Stomach (tissue), 9 donors: ENCODE measurements around the gene GBP2. TPM values are rescaled to one million over a fixed set of nuclear protein-coding genes. Genes with fewer than 3 reads are reported as not detected.

Source experiments
- DNase-seq, 2 donors: peaks; one replicate each; pipeline versions ENCODE4 v3.0.0 to v3.0.0-alpha.2; 2013 to 2019
- H3K27ac ChIP-seq, 5 donors: fragments of 200-600 bp in 4 of 5; sonication (generic) in 4 of 5; one replicate each; pipeline ENCODE4 v1.5.1; 2013 to 2019; ENCODE audit warnings: mild to moderate bottlenecking in 1 of 5, moderate library complexity in 1 of 5
- H3K27me3 ChIP-seq, 3 donors: fragments of 200-600 bp; sonication (generic); one replicate each; pipeline ENCODE4 v1.5.1; 2017 to 2019; ENCODE audit warnings: mixed run types in 1 of 3
- H3K36me3 ChIP-seq, 4 donors: fragments of 200-600 bp; sonication (generic); 1 replicate in 3 of 4; 2 replicates in 1 of 4; pipeline ENCODE4 v1.5.1; 2016 to 2019
- H3K4me1 ChIP-seq, 4 donors: fragments of 200-600 bp; sonication (generic); one replicate each; pipeline ENCODE4 v1.5.1; 2016 to 2019
- H3K4me3 ChIP-seq, 4 donors: fragments of 200-600 bp; sonication (generic) in 3 of 4; one replicate each; pipeline ENCODE4 v1.5.1; 2016 to 2019; ENCODE audit warnings: mild to moderate bottlenecking in 1 of 4
- H3K9me3 ChIP-seq, 4 donors: fragments of 200-600 bp; sonication (generic); one replicate each; pipeline ENCODE4 v1.5.1; 2016 to 2019
- CTCF ChIP-seq, 7 experiments: fragments of 450-650 bp in 4 of 7; fragments of 200-600 bp in 3 of 7; sonication (generic) in 3 of 7; IDR thresholded peaks; one replicate each; pipeline ENCODE4 v1.5.1; 2016 to 2019; ENCODE audit warnings: antibody characterized with exemption in 7 of 7, control low read depth in 2 of 7, mild to moderate bottlenecking in 1 of 7
- EP300 ChIP-seq: sonication (generic); formaldehyde crosslinking; IDR thresholded peaks from one replicate; pipeline ENCODE4 v1.6.1; 2017; ENCODE audit warnings: antibody characterized with exemption
- POLR2A ChIP-seq, 4 donors: fragments of 450-650 bp; IDR thresholded peaks; one replicate each; pipeline ENCODE4 v1.6.1; 2016; ENCODE audit warnings: antibody characterized with exemption in 4 of 4, control low read depth in 2 of 4, mild to moderate bottlenecking in 1 of 4, moderate library complexity in 1 of 4
- POLR2AphosphoS5 ChIP-seq, 3 donors: sonication (generic); formaldehyde crosslinking; IDR thresholded peaks; one replicate each; pipeline ENCODE4 v1.6.1; 2016; ENCODE audit warnings: antibody characterized with exemption in 3 of 3
- WGBS, 5 donors: extraction: QIAGEN DNeasy Blood & Tissue Kit in 3 of 5; methylation state at CpG; one replicate each; pipeline versions ENCODE4 v1.1.5 to v1.1.7; 2013 to 2018; 5-methylcytosine and 5-hydroxymethylcytosine counted together
- intact Hi-C: fragments of 100-400 bp; cut with DNase I; formaldehyde crosslinking; loops from one replicate; pipeline ENCODE4 v1.15.1; 2023; ENCODE audit warnings: low total_unique reads
- polyA plus RNA-seq, 3 donors: library from polyadenylated mRNA; stranded (reverse); fragments of 200-250 nt; gene quantifications; one replicate each; pipeline ENCODE4 v1.2.3, GENCODE V29; 2013
- total RNA-seq, 5 donors: library from RNA; depleted of rRNA; stranded (reverse); fragments of >200 nt; gene quantifications; one replicate each; pipeline versions ENCODE4 v1.1.0 to v1.2.3, GENCODE V29; 2014 to 2016
- donor health status: healthy with polysubstance abuse.
- donor health status: Bipolar disorder and iron deficiency.
- donor health status: healthy.

The GBP2 gene
- total and polyA plus RNA-seq, 8 donors, result 21.0 to 119 (median 63.1) TPM

- no peaks in the 10 kb centered on the region for H3K27me3 ChIP-seq
- H3K9me3 ChIP-seq, result no peaks in the 10 kb centered on the region
- intact Hi-C loops, result no loop called here
- H3K36me3 ChIP-seq, result peaks cover 0 to 18% (median 4%) of the 10 kb centered on the region in 4 donors
- peak overlapping the region; percentile 70 to 94 (median 87) for H3K27ac ChIP-seq
- TF ChIP-seq POLR2A (IDR thresholded peaks at IDR 0.05) (no peak), POLR2AphosphoS5 (IDR thresholded peaks at IDR 0.05) (no peak), CTCF (IDR thresholded peaks at IDR 0.05) (no peak), EP300 (no peak)
- H3K4me3 ChIP-seq, result peak overlapping the region; percentile 45 to 60 (median 50)
- peaks cover 0 to 47% (median 17%) of the 10 kb centered on the region in 4 donors for H3K4me1 ChIP-seq
- no peak for DNase-seq
- WGBS, 5 donors, result 2 to 18% (median 5%) methylated on average over 4 of the region's 4 CpGs
These were observed 61.3 kb downstream of the GBP2 start for GRCh38 chr1:89064632-89065031.

- peak overlapping the region in 1 of 4 donors; percentile 60 for H3K4me3 ChIP-seq
- intact Hi-C loops, result no loop called here
These were observed 62.8 kb downstream of the GBP2 start for GRCh38 chr1:89063094-89063493.

GRCh38 chr1:89060091-89060490 lies 65.8 kb downstream of the GBP2 start:
- peaks cover 9 to 63% (median 48%) of the 10 kb centered on the region in 4 donors for H3K36me3 ChIP-seq
- 76 to 94% (median 86%) methylated on average over 5 of the region's 5 CpGs for WGBS, 5 donors
- H3K4me3 ChIP-seq, result no peak overlapping the region

More at GRCh38 chr1:89063094-89063493, 62.8 kb downstream of the GBP2 start:
- TF ChIP-seq EP300, result no peak
- no peak for TF ChIP-seq CTCF (IDR thresholded peaks at IDR 0.05)
- no peak for TF ChIP-seq POLR2A (IDR thresholded peaks at IDR 0.05)
- no peak for TF ChIP-seq POLR2AphosphoS5 (IDR thresholded peaks at IDR 0.05)
- Histone ChIP-seq H3K27ac (peak overlapping the region in 3 of 5 donors; percentile 87 to 94 (median 89)), H3K4me1 (peaks cover 0 to 47% (median 17%) of the 10 kb centered on the region in 4 donors), H3K27me3 (no peaks in the 10 kb centered on the region), H3K9me3 (no peaks in the 10 kb centered on the region), H3K36me3 (peaks cover 3 to 33% (median 18%) of the 10 kb centered on the region in 4 donors)
- 85 to 93% (median 88%) methylated on average over 3 of the region's 3 CpGs for WGBS, 5 donors
- DNase-seq, result no peak

More at GRCh38 chr1:89060091-89060490, 65.8 kb downstream of the GBP2 start:
- Histone ChIP-seq H3K27me3 (no peaks in the 10 kb centered on the region), H3K9me3 (no peaks in the 10 kb centered on the region), H3K4me1 (peaks cover 0 to 39% (median 17%) of the 10 kb centered on the region in 4 donors), H3K27ac (no peak overlapping the region)
- TF ChIP-seq POLR2A (IDR thresholded peaks at IDR 0.05) (no peak), POLR2AphosphoS5 (IDR thresholded peaks at IDR 0.05) (no peak), CTCF (IDR thresholded peaks at IDR 0.05) (no peak), EP300 (no peak)
- intact Hi-C loops, result no loop called here
- no peak for DNase-seq

Other genes with a start within 250 kb of the GBP2 start
- gene GTF2B, start 234.5 kb downstream of the GBP2 start, total RNA-seq, result 10 to 100 TPM; 30.4 to 67.7 (median 33.6) TPM
- gene GTF2B, start 234.5 kb downstream of the GBP2 start, polyA plus RNA-seq, result 10 to 100 TPM; 21.8 to 40.9 (median 26.1) TPM
- gene KYAT3, start 133.5 kb downstream of the GBP2 start, total RNA-seq, result 100 to 1,000 TPM in 1 of 5 donors, 10 to 100 TPM in 3, 1 to 10 TPM in 1; 7.2 to 112 (median 40.4) TPM
- gene KYAT3, start 133.5 kb downstream of the GBP2 start, polyA plus RNA-seq, result 10 to 100 TPM; 20.3 to 32.1 (median 24.3) TPM
- gene RBMXL1, start 133.5 kb downstream of the GBP2 start, total RNA-seq, result 10 to 100 TPM in 4 of 5 donors, 1 to 10 TPM in 1; 8.1 to 28.6 (median 23.1) TPM
- gene RBMXL1, start 133.5 kb downstream of the GBP2 start, polyA plus RNA-seq, result 1 to 10 TPM; 4.3 to 6.9 (median 4.6) TPM
- gene GBP3, start 103.2 kb downstream of the GBP2 start, total RNA-seq, result 10 to 100 TPM in 4 of 5 donors, 1 to 10 TPM in 1; 3.6 to 57.7 (median 22.0) TPM
- gene GBP3, start 103.2 kb downstream of the GBP2 start, polyA plus RNA-seq, result 10 to 100 TPM in 2 of 3 donors, 1 to 10 TPM in 1; 6.4 to 12.7 (median 10.0) TPM
- gene GBP1, start 60.9 kb downstream of the GBP2 start, total RNA-seq, result 10 to 100 TPM in 4 of 5 donors, 1 to 10 TPM in 1; 7.6 to 43.5 (median 25.1) TPM
- gene GBP1, start 60.9 kb downstream of the GBP2 start, polyA plus RNA-seq, result 10 to 100 TPM in 2 of 3 donors, 1 to 10 TPM in 1; 5.9 to 27.5 (median 15.4) TPM
- gene GBP7, start 49.9 kb upstream of the GBP2 start, total RNA-seq, result not detected
- gene GBP7, start 49.9 kb upstream of the GBP2 start, polyA plus RNA-seq, result not detected
- 10 to 100 TPM in 1 of 5 donors, 1 to 10 TPM in 4; 1.8 to 10.5 (median 7.2) TPM for gene GBP4, start 72.8 kb upstream of the GBP2 start, total RNA-seq
- gene GBP4, start 72.8 kb upstream of the GBP2 start, polyA plus RNA-seq, result 10 to 100 TPM in 2 of 3 donors, 1 to 10 TPM in 1; 4.7 to 17.1 (median 13.3) TPM
- 10 to 100 TPM in 2 of 5 donors, 1 to 10 TPM in 1, not detected in 2; 1.3 to 28.6 (median 13.5) TPM for gene GBP5, start 146.7 kb upstream of the GBP2 start, total RNA-seq
- gene GBP5, start 146.7 kb upstream of the GBP2 start, polyA plus RNA-seq, result 1 to 10 TPM in 2 of 3 donors, under 1 TPM in 1; 0.75 to 3.7 (median 1.1) TPM
- 1 to 10 TPM in 1 of 5 donors, not detected in 4; 1.1 TPM for gene GBP6, start 237.9 kb upstream of the GBP2 start, total RNA-seq
- 10 to 100 TPM in 1 of 3 donors, under 1 TPM in 1, not detected in 1; 0.46 to 50.8 TPM for gene GBP6, start 237.9 kb upstream of the GBP2 start, polyA plus RNA-seq